NOMO-1 treated with DMSO at 0.1 percent for 48 hours (cell line): Measurements from ENCODE around the gene CNPY4.

Experiments used
- DNase-seq: peaks from one replicate; lab custom pipeline; 2025; ENCODE audit not compliant: unreplicated experiment; lab: John Stamatoyannopoulos, UW

The CNPY4 gene

GRCh38 chr7:100166317-100166940, 47.0 kb downstream of the CNPY4 start:
- DNase-seq: no peak

- no peak for DNase-seq
These were observed 47.8 kb downstream of the CNPY4 start for GRCh38 chr7:100166970-100167911.

GRCh38 chr7:100167912-100168323, 48.5 kb downstream of the CNPY4 start:
- no peak for DNase-seq

GRCh38 chr7:100169147-100169850, 49.9 kb downstream of the CNPY4 start:
- no peak for DNase-seq

GRCh38 chr7:100170101-100170897, 50.9 kb downstream of the CNPY4 start:
- no peak for DNase-seq

- no peak for DNase-seq
These were observed 51.8 kb downstream of the CNPY4 start for GRCh38 chr7:100171087-100171681.

GRCh38 chr7:100171840-100172239, 52.4 kb downstream of the CNPY4 start:
- no peak for DNase-seq

GRCh38 chr7:100173806-100174495, 54.5 kb downstream of the CNPY4 start:
- DNase-seq: no peak

- no peak for DNase-seq
These were observed 55.1 kb downstream of the CNPY4 start for GRCh38 chr7:100174582-100174981.
